DMS53 treated with DMSO at 0.1 percent for 48 hours (cell line): ENCODE data around the gene SZT2.

Source experiments
- DNase-seq: peaks from one replicate; lab custom pipeline; 2025; ENCODE audit not compliant: unreplicated experiment; lab: John Stamatoyannopoulos, UW

SZT2 gene

DNA sequence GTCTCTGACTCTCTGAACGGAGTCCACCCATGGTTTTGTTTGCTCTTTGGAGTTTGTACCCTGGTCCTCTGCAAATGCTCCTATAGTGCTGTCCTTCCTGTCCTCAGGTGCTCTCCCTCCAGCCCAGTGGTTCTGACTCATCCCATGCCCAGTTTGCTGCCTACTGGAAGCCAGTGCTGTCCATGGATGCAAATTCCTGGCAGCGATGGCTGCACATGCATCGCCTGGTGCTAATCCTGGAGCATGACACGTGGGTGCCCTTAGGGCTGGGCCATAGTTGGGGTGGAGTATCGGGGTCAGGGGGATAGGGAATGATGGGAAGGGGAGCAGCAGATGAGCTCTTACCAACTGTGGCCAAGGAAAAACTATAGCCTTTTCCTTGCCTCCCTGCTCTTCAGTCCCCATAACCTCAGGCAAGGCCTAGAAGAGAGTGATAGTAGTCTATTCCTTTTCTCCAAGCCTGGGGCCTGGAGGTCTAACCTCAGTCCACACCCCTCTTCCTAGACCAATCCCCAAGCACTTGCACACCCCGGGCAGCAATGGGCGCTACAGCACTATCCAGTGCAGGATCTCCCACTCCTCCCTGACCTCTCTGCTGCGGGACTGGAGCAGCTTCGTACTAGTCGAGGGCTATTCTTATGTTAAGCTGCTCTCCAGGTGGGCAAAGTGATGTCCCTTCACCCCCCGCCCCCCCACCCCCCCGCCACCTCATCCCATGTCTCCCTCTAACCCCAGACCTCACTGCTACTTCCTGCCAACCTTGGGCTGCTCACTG lies 32.5 kb downstream of the SZT2 start:
- DNase-seq, result no peak

DNA sequence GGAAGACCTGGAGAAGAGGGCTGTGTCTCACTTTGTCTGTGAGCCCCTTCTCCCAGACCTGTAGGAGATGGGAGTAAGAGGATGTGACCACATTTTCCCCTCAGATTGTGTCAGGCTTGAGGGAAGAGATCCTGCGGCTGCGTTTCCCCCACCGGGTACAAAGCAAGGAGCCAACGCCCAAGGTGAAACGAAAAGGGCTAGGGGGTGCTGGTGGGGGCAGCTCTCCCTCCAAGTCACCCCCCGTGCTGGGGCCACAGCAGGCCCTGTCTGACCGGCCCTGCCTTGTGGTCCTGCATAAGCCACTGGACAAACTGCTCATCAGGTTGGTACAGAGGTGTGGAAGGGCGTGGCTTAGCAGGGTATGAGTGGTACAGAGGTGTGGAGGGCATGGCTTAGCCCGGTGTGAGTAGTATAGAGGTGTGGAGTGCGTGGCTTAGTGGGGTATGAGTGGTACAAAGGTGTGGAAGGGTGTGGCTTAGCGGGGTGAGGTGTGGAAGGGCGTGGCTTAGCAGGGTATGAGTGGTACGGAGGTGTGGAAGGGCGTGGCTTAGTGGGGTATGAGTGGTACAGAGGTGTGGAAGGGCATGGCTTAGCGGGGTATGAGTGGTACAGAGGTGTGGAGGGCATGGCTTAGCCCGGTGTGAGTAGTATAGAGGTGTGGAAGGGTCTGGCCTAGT lies 33.4 kb downstream of the SZT2 start:
- DNase-seq, result no peak

DNA sequence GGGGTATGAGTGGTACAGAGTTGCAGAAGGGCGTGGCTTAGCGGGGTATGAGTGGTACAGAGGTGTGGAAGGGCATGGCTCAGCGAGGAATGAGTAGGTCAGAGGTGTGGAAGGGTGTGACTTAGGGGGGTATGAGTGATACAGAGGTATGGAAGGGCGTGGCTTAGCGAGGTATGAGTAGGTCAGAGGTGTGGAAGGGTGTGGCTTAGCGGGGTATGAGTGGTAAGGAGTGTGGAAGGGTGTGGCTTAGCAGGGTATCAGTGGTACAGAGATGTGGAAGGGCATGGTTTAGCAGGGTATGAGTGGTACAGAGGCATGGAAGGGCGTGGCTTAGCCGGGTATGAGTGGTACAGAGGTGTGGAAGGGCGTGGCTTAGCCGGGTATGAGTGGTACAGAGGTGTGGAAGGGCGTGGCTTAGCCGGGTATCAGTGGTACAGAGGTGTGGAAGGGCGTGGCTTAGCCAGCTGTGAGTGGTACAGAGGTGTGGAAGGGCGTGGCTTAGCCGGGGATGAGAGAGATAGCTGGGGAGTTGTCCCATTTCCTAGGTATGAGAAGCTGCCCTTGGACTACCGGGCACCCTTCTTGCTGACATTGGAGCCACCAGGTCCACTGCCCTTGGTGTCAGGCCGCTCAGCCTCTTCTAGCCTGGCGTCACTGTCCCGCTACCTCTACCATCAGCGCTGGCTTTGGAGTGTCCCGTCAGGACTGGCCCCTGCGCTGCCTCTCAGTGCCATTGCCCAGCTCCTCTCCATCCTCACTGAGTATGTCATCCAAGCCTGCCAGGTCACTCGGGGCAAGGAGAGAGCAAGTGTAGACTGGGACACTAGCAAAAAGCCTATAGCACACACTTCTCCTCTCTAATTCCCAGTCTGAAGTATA lies 34.2 kb downstream of the SZT2 start:
- DNase-seq, result no peak

DNA sequence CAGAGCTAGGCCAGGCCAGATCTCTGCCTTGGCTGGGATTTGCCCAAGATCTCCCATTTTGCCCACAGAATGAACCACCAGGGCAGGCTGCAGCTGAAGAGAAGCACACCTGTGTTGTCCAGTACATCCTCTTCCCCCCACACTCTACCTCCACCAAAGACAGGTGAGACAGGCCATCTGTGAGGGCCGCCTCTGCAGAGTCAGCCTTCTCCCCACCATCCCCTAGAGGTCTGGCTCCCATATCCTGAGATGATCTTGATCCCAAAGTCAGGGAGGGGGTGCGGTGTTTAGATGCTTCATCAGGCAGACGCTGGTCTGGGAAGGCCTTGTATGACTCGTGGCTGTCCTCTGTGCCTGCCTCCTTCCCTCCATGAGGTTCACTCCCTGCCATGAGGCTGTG lies 35.3 kb downstream of the SZT2 start:
- DNase-seq, result no peak

DNA sequence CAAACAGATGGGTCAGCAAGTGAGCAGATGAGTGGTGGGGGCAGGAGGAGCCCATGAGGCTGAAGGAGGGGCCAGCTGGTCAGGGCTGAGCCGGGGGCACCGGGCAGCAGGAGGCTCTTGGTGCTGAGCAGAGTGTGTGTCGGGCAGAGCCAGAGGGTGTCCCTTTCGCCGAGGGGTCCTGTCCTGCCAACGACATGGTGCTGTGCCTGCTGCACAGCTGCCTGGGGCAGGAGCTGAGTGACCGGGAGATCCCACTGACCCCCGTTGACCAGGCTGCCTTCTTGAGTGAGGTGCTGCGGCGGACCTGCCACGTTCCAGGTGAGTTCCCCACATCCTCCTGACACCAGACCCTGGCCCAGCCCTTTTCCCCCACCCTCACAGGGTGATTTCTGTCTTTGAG lies 36.5 kb downstream of the SZT2 start:
- no peak for DNase-seq

GRCh38 chr1:43427524-43427923 lies 37.8 kb downstream of the SZT2 start:
- peak; percentile 42 for DNase-seq

DNA sequence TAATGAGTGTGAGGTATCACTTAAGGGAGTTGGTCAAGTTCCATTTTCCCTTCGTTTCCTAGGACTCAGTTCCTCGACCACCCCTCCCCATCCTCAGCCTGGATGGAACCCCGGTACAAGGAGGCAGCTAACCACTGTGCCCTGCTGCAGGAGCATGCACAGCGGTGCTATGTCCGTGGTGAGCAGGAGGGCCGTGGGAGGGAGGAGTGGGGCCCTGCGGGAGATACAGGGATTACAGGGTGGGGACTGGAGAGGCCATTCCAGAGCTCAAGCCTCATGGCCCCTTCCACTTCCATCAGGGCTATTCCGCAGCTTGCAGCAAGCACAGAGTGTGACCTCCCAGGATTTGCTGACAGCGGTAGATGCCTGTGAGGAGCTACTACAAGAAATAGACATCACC lies 38.2 kb downstream of the SZT2 start:
- DNase-seq, result no peak

DNA sequence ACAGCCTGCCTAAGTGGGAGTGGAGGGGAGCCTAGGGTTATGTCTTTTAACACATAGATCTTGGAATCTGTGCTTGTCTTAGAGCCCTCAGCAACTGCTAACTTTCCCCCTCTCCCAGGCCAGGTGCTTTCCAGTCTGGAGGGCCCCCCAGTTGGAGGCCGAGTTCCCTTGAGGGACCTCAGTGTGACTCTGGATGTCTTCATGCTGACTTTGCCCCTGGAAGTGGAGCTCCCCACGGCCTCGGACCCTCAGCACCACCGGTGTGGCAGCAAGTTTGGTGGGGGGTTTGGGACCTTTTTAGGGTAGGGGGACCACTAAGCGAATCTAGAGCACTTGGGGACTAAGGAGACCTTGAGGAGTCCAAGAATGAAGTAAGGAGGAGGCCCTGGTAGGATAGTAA lies 41.1 kb downstream of the SZT2 start:
- DNase-seq, result no peak

DNA sequence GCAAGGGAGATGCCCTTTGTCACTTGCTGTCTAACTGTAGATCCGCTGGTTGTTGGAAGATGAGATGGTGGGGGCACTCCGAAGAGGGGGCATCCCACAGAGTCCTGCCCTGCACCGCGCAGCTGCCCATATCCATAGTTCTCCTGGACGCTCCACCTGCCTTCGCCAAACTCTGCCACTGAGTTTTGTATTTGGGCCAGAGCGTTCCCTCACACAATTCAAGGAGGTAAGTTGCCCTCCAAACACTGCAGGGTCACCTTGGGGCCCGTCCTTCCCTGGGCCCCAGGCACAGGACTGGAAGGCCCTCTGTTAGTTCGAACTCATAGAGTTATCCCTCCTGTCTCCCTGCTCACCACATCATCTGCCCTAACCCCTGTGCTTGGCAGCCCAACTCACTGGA lies 42.0 kb downstream of the SZT2 start:
- no peak for DNase-seq

- no peak for DNase-seq
Observed at GRCh38 chr1:43432171-43432860, 42.6 kb downstream of the SZT2 start.

- DNase-seq, result no peak
Observed at GRCh38 chr1:43432907-43433306, 43.2 kb downstream of the SZT2 start.

DNA sequence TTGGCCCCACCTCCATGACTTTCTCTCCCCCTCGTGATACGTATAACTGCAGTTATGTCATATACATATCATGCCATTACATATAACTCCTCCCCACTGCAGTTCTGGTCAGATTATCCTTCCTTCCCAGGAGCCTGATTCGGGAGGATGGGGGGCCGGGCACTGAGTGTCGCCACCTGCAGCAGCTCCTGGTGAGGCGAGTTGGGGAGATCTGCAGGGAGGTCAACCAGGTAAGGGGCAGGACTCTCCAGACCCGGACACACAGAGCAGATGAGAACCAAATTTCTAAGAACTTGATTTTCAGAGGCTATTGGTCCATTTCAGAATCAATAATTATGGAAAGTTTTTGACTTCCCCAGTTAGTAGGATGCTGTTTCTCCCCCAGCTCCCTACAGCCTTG lies 44.6 kb downstream of the SZT2 start:
- DNase-seq, result no peak

DNA sequence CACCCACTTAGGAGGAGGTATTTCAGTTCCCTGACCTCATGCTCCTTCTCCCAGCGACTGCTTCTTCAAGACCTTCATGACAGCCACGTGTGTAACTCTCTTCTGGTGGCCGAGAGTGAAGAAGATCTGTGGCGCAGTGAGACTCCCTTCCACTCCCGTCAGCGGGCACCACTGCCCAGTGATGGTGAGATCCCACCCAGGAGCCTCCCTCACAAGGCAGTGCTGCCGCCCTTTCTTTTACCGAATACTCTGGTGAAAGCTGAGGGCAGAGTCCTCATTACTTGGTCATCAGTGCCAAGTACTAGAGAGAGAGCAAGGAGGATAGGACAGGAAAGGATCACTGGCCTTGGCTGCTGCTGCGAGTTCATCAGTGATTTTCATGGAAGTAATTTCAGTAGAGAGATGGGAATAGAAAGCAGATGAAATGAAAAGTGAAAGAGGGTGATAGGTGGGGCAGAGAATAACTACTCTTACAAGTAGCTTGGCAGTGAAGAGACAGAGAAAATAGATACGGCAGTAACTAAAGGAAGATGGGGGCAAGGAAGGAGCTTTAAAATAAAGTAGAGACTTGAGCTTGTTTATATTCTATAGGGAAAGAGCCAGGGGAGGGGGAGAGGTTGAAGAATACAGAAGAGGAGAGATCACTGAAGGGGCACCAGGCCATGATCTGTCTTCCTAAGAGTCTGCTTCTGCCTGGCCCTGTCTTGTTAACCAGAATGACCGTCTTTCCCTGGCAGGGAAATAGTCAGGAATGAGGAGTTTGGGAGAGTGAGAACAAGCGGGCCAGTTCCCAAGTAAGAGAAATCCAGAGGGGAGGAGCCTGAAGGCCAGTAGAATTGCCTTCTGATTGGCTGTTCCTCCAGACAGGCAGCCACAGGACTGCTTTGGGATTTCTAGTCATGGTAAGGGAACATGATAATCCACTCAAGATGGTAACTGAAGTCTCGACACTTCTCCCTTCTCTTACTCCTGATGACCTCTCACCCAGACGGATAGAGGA lies 45.7 kb downstream of the SZT2 start:
- DNase-seq, result no peak

- no peak for DNase-seq
Observed at GRCh38 chr1:43436371-43436770, 46.7 kb downstream of the SZT2 start.

GRCh38 chr1:43437031-43437973 lies 47.6 kb downstream of the SZT2 start:
- DNase-seq, result no peak

GRCh38 chr1:43438006-43438405 lies 48.3 kb downstream of the SZT2 start:
- no peak for DNase-seq

- DNase-seq, result no peak
Observed at GRCh38 chr1:43438576-43438952, 48.9 kb downstream of the SZT2 start.

- DNase-seq, result no peak
Observed at GRCh38 chr1:43438953-43439581, 49.4 kb downstream of the SZT2 start.
